BJ (cell line): Measurements from ENCODE around the gene GALNT7. TPM values are rescaled to one million over a fixed set of nuclear protein-coding genes. Genes with fewer than 3 reads are reported as not detected.

Experiments used
- CTCF ChIA-PET: fragments of 350-600 bp; formaldehyde crosslinking; extraction: SDS; loops from one replicate; lab custom pipeline; 2021; ENCODE audit warnings: antibody characterized with exemption, inconsistent platforms; lab: Yijun Ruan, JAX
- POLR2A ChIA-PET: fragments of 300-600 bp; sonication (Branson Sonifier 250); formaldehyde crosslinking; extraction: SDS; loops from one replicate; lab custom pipeline; 2021; ENCODE audit warnings: antibody characterized with exemption; lab: Charles Lee
- DNase-seq: peaks from one replicate; pipeline ENCODE4 v3.0.0-alpha.2; 2011; ENCODE audit warnings: low read depth
- H3K27me3 ChIP-seq: 2 replicates; pipeline ENCODE4 v1.6.0; 2011; ENCODE audit warnings: low read length; ENCODE audit not compliant: control insufficient read depth, insufficient read depth
- H3K36me3 ChIP-seq: 2 replicates; pipeline ENCODE4 v1.5.1; 2011; ENCODE audit warnings: low read length; ENCODE audit not compliant: control insufficient read depth, insufficient read depth
- H3K4me3 ChIP-seq: 2 replicates; pipeline ENCODE4 v1.5.1; 2011; ENCODE audit warnings: low read depth, mild to moderate bottlenecking, control low read depth, low read length
- CTCF ChIP-seq: IDR thresholded peaks from 2 replicates; pipeline ENCODE4 v1.5.1; 2011; ENCODE audit warnings: low read depth, mild to moderate bottlenecking, control low read depth, inconsistent platforms, low read length, moderate library complexity; ENCODE audit not compliant: insufficient read depth
- polyA plus RNA-seq: library from polyadenylated mRNA; depleted of rRNA; stranded (reverse); fragments of >200 nt; gene quantifications from 2 replicates; pipeline ENCODE4 v1.2.3, GENCODE V29; 2011

The GALNT7 gene
- polyA plus RNA-seq, 1 experiment, result 6.3 TPM

GRCh38 chr4:173227756-173228155, 59.1 kb downstream of the GALNT7 start:
- Histone ChIP-seq H3K27me3 (no peaks in the 10 kb centered on the region), H3K36me3 (no peaks in the 10 kb centered on the region), H3K4me3 (no peak overlapping the region)
- CTCF ChIA-PET, result interaction anchor here (1.4 kb wide), 1 partner anchor 29 kb away, joined by 3 read pairs; no protein-coding TSS in a partner anchor
- DNase-seq, result no peak
- POLR2A ChIA-PET, result no interaction called here
- no peak for TF ChIP-seq CTCF

GRCh38 chr4:173230062-173230461, 61.5 kb downstream of the GALNT7 start:
- Histone ChIP-seq H3K27me3 (no peaks in the 10 kb centered on the region), H3K4me3 (no peak overlapping the region), H3K36me3 (no peaks in the 10 kb centered on the region; the same call in 1 of the 2 replicates)
- no peak for TF ChIP-seq CTCF
- DNase-seq, result no peak
- POLR2A ChIA-PET, result no interaction called here
- CTCF ChIA-PET, result no interaction called here

- TF ChIP-seq CTCF, result peak; percentile 28; the same call in 1 of the 2 replicates
- no peak for DNase-seq
- ChIA-PET POLR2A (interaction anchor here (0.5 kb wide), 1 partner anchor 63 kb away, joined by 3 read pairs; the partner anchor contains the start of gene GALNT7), CTCF (interaction anchor here (1.5 kb wide), 1 partner anchor 207 kb away, joined by 3 read pairs; no protein-coding TSS in a partner anchor)
- H3K36me3 ChIP-seq, result no peaks in the 10 kb centered on the region; the same call in 1 of the 2 replicates
- H3K4me3 ChIP-seq, result no peak overlapping the region
- H3K27me3 ChIP-seq, result no peaks in the 10 kb centered on the region
Observed at GRCh38 chr4:173231916-173232315, 63.3 kb downstream of the GALNT7 start.

GRCh38 chr4:173233857-173234256, 65.2 kb downstream of the GALNT7 start:
- ChIA-PET POLR2A (no interaction called here), CTCF (interaction anchor here (1.9 kb wide), 1 partner anchor 16 kb away, joined by 4 read pairs; no protein-coding TSS in a partner anchor)
- DNase-seq, result no peak
- Histone ChIP-seq H3K36me3 (no peaks in the 10 kb centered on the region; the same call in 1 of the 2 replicates), H3K4me3 (no peak overlapping the region), H3K27me3 (no peaks in the 10 kb centered on the region)
- no peak for TF ChIP-seq CTCF

GRCh38 chr4:173235050-173235449, 66.4 kb downstream of the GALNT7 start:
- no peak for TF ChIP-seq CTCF
- Histone ChIP-seq H3K36me3 (no peaks in the 10 kb centered on the region; the same call in 1 of the 2 replicates), H3K27me3 (no peaks in the 10 kb centered on the region), H3K4me3 (no peak overlapping the region)
- DNase-seq, result no peak
- POLR2A ChIA-PET, result no interaction called here
- CTCF ChIA-PET, result interaction anchor here (0.6 to 1.9 kb wide), 2 partner anchors 13 to 18 kb away, joined by 3 to 4 read pairs; no protein-coding TSS in a partner anchor
